Transverse colon (tissue), 4 donors: ENCODE data around the gene VPS35L. TPM values are rescaled to one million over a fixed set of nuclear protein-coding genes. Genes with fewer than 3 reads are reported as not detected.

Experiments used
- DNase-seq: peaks from one replicate; pipeline ENCODE4 v3.0.0-alpha.2; 2019
- H3K27ac ChIP-seq, 4 donors: fragments of 200-600 bp; sonication (generic); 2 replicates each; pipeline ENCODE4 v1.5.1; 2016 to 2018; ENCODE audit warnings: inconsistent platforms in 4 of 4
- H3K27me3 ChIP-seq: fragments of 200-600 bp; sonication (generic); 2 replicates; pipeline ENCODE4 v1.5.1; 2017; ENCODE audit warnings: inconsistent platforms
- H3K36me3 ChIP-seq, 4 donors: fragments of 200-600 bp; sonication (generic); 2 replicates each; pipeline ENCODE4 v1.5.1; 2017 to 2019; ENCODE audit warnings: inconsistent platforms in 4 of 4
- H3K4me1 ChIP-seq, 4 donors: fragments of 200-600 bp; sonication (generic); 2 replicates each; pipeline ENCODE4 v1.5.1; 2017 to 2020; ENCODE audit warnings: inconsistent platforms in 4 of 4
- H3K4me3 ChIP-seq, 4 donors: fragments of 200-600 bp; sonication (generic); 1 replicate in 1 of 4; 2 replicates in 3 of 4; pipeline versions ENCODE4 v1.5.1 to v1.6.1; 2017 to 2019; ENCODE audit warnings: inconsistent platforms in 4 of 4
- H3K9me3 ChIP-seq, 2 donors: fragments of 200-600 bp; sonication (generic); 2 replicates each; pipeline ENCODE4 v1.5.1; 2017 to 2019; ENCODE audit warnings: inconsistent platforms in 2 of 2
- EP300 ChIP-seq: sonication (generic); formaldehyde crosslinking; IDR thresholded peaks from one replicate; pipeline ENCODE4 v1.6.1; 2017; ENCODE audit warnings: antibody characterized with exemption, low read depth
- POLR2A ChIP-seq: fragments of 450-650 bp; IDR thresholded peaks from one replicate; pipeline ENCODE4 v1.6.1; 2016; ENCODE audit warnings: antibody characterized with exemption, mild to moderate bottlenecking, moderate library complexity
- POLR2AphosphoS5 ChIP-seq, 3 donors: sonication (generic); formaldehyde crosslinking; IDR thresholded peaks; one replicate each; pipeline ENCODE4 v1.6.1; 2016; ENCODE audit warnings: antibody characterized with exemption in 3 of 3
- WGBS, 2 donors: methylation state at CpG; one replicate each; pipeline ENCODE4 v1.1.5; 2018; ENCODE audit warnings: low coverage in 1 of 2; 5-methylcytosine and 5-hydroxymethylcytosine counted together
- in situ Hi-C, 4 donors: fragments of 200-750 bp; cut with MboI; loops; one replicate each; pipeline versions ENCODE4 v1.15.0 to v1.15.1; 2017; ENCODE audit warnings: low sequenced_read_pairs in 3 of 4, low pct_ligation_motif_present in 1 of 4, low pct_unique_long_range_greater_than_20kb in 1 of 4
- intact Hi-C: fragments of 100-400 bp; cut with DNase I; formaldehyde crosslinking; loops from one replicate; pipeline ENCODE4 v1.15.1; 2023; ENCODE audit warnings: low total_unique reads
- total RNA-seq, 4 donors: library from RNA; depleted of rRNA; stranded (reverse); fragments of >200 nt; gene quantifications; one replicate each; pipeline ENCODE4 v1.1.0, GENCODE V29; 2016
- TF ChIP-seq, protein P1 (sequence below), 5 experiments: fragments of 200-600 bp in 3 of 5; fragments of 450-650 bp in 2 of 5; sonication (generic) in 3 of 5; IDR thresholded peaks; 1 replicate in 2 of 5; 2 replicates in 3 of 5; pipeline ENCODE4 v1.5.1; 2016 to 2017; ENCODE audit warnings: antibody characterized with exemption in 5 of 5, inconsistent platforms in 3 of 5, mild to moderate bottlenecking in 2 of 5, moderate library complexity in 1 of 5

Gene VPS35L
- total RNA-seq, 4 donors from 2014 or later: 40.0 to 89.8 (median 51.5) TPM

GRCh38 chr16:19683453-19684236 lies 128.1 kb downstream of the VPS35L start:
- no peaks in the 10 kb centered on the region for H3K27me3 ChIP-seq
- in situ Hi-C loops: loop anchor here in 1 of 4 donors (25.0 kb wide), 1 partner anchor 96 kb away; no protein-coding TSS in a partner anchor
- 95 to 98% methylated on average over 3 to 6 of the region's 6 CpGs for WGBS, 2 donors
- no peaks in the 10 kb centered on the region for H3K9me3 ChIP-seq
- no peak overlapping the region for H3K4me3 ChIP-seq
- no peaks in the 10 kb centered on the region for H3K4me1 ChIP-seq
- intact Hi-C loops: no loop called here
- H3K36me3 ChIP-seq: peaks cover 0 to 39% (median 15%) of the 10 kb centered on the region in 4 donors
- H3K27ac ChIP-seq: no peak overlapping the region
- no peak for TF ChIP-seq POLR2A
- no peak for TF ChIP-seq EP300
- TF ChIP-seq POLR2AphosphoS5 (IDR thresholded peaks at IDR 0.05): no peak
- TF ChIP-seq, protein P1, sequence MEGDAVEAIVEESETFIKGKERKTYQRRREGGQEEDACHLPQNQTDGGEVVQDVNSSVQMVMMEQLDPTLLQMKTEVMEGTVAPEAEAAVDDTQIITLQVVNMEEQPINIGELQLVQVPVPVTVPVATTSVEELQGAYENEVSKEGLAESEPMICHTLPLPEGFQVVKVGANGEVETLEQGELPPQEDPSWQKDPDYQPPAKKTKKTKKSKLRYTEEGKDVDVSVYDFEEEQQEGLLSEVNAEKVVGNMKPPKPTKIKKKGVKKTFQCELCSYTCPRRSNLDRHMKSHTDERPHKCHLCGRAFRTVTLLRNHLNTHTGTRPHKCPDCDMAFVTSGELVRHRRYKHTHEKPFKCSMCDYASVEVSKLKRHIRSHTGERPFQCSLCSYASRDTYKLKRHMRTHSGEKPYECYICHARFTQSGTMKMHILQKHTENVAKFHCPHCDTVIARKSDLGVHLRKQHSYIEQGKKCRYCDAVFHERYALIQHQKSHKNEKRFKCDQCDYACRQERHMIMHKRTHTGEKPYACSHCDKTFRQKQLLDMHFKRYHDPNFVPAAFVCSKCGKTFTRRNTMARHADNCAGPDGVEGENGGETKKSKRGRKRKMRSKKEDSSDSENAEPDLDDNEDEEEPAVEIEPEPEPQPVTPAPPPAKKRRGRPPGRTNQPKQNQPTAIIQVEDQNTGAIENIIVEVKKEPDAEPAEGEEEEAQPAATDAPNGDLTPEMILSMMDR (IDR thresholded peaks at IDR 0.05): no peak
- DNase-seq: no peak

DNA sequence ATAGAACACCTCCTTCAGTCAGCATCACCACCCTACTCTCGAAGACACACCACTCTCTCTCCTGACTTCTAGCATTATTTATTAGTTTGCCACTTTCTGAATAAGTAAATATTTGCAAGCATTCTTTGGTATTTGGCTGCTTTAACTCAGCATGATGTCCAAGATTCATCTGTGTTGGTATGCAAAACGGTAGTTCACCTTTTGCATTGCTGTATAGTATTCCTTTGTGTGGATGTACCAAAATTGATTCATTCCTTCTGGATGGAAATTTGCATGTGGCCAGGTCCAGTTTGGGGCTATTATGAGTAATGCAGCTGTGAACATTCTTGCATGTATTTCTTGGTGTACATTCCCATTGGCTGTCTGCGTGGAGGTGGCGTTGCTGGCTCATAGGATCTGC lies 129.7 kb downstream of the VPS35L start:
- in situ Hi-C loops (loop anchor here in 1 of 4 donors (25.0 kb wide), 1 partner anchor 98 kb away; no protein-coding TSS in a partner anchor), intact Hi-C loops (no loop called here)
- no peak for DNase-seq
- Histone ChIP-seq H3K4me3 (no peak overlapping the region), H3K9me3 (no peaks in the 10 kb centered on the region), H3K27me3 (no peaks in the 10 kb centered on the region), H3K4me1 (no peaks in the 10 kb centered on the region), H3K27ac (no peak overlapping the region), H3K36me3 (peaks cover 0 to 39% (median 15%) of the 10 kb centered on the region in 4 donors)
- no peak for TF ChIP-seq EP300
- no peak for TF ChIP-seq POLR2A
- no peak for TF ChIP-seq POLR2AphosphoS5 (IDR thresholded peaks at IDR 0.05)
- TF ChIP-seq, protein P1 (IDR thresholded peaks at IDR 0.05): no peak
- WGBS, 2 donors: 97 to 100% methylated on average over 2 to 4 of the region's 4 CpGs

DNA sequence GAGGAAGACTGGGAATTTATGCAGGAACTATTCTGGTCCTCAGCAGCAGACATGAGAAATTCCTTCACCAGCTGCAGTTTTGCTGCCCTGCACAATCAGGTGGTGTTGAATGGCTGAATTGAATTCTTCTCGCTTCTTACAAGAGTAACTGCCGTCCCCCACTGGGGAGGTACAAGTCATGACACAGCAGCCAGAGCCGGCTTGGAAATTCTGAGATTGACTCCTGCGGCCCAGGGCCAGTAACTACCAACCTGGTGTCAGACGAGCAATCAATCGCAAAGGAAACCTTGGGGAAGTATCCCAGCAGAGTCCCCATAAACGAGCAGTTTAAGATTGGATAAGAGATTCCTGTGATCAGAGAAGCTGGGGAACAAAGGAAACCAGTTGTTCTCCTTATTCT lies 131.8 kb downstream of the VPS35L start:
- 60 to 86% methylated on average over 1 to 7 of the region's 7 CpGs for WGBS, 2 donors
- H3K27me3 ChIP-seq: no peaks in the 10 kb centered on the region
- H3K27ac ChIP-seq: no peak overlapping the region
- no peaks in the 10 kb centered on the region for H3K4me1 ChIP-seq
- peaks cover 0 to 48% (median 15%) of the 10 kb centered on the region in 4 donors for H3K36me3 ChIP-seq
- TF ChIP-seq, protein P1 (IDR thresholded peaks at IDR 0.05): no peak
- no peak for TF ChIP-seq POLR2A
- intact Hi-C loops (no loop called here), in situ Hi-C loops (loop anchor here in 1 of 4 donors (25.0 kb wide), 1 partner anchor 100 kb away; no protein-coding TSS in a partner anchor)
- no peak overlapping the region for H3K4me3 ChIP-seq
- no peak for DNase-seq
- no peaks in the 10 kb centered on the region for H3K9me3 ChIP-seq

DNA sequence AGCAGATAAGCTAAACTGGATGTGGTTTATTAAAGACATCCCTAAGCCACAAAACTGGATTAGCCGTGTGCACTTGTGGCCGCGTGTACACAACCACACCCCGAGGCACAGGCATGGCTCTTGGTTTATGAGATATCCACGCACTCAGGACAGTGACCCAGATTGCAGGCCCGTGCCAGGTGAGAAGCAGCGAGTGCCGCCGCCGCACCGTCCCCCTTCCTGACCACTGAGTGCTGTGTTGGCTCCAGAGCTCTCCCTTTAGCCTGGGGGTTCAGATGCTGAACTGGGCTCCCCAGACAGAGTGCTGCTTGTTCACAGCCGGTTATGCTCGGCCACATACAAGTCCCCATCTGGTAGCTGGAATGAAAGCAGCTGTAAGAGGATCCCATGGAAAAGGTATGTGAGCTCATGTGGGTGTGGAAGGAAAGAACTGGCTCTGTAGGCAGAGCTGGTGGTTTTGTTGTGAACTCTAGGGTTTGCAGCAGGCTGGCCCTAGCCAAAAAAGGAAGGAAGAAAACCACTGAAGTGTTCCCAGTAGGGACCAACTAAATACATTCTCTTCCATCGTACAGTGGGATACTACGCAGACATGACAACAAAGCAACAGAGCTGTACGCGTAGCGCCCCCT lies 133.0 kb downstream of the VPS35L start:
- DNase-seq: no peak
- no peaks in the 10 kb centered on the region for H3K27me3 ChIP-seq
- no peaks in the 10 kb centered on the region for H3K4me1 ChIP-seq
- H3K9me3 ChIP-seq: no peaks in the 10 kb centered on the region
- no peak overlapping the region for H3K27ac ChIP-seq
- in situ Hi-C loops (loop anchor here in 1 of 4 donors (25.0 kb wide), 1 partner anchor 101 kb away; no protein-coding TSS in a partner anchor), intact Hi-C loops (no loop called here)
- peaks cover 0 to 36% (median 10%) of the 10 kb centered on the region in 4 donors for H3K36me3 ChIP-seq
- no peak overlapping the region for H3K4me3 ChIP-seq
- no peak for TF ChIP-seq POLR2AphosphoS5 (IDR thresholded peaks at IDR 0.05)
- no peak for TF ChIP-seq EP300
- TF ChIP-seq, protein P1 (IDR thresholded peaks at IDR 0.05): no peak
- no peak for TF ChIP-seq POLR2A
- WGBS, 2 donors: 88 to 89% methylated on average over 16 to 18 of the region's 18 CpGs
